HUES6 (cell line): ENCODE measurements around the gene GPR21.

Source experiments
- H3K27ac ChIP-seq: 2 replicates; pipeline ENCODE4 v1.7.0; 2013; ENCODE audit warnings: low read depth, mild to moderate bottlenecking, low read length, inconsistent platforms
- H3K27me3 ChIP-seq: 2 replicates; pipeline ENCODE4 v1.6.1; 2013; ENCODE audit warnings: low read length; ENCODE audit not compliant: control insufficient read depth, insufficient read depth
- H3K36me3 ChIP-seq: 2 replicates; pipeline ENCODE4 v1.6.1; 2013; ENCODE audit warnings: low read length; ENCODE audit not compliant: control insufficient read depth, insufficient read depth
- H3K4me1 ChIP-seq: 2 replicates; pipeline ENCODE4 v1.6.1; 2013; ENCODE audit warnings: low read length; ENCODE audit not compliant: control insufficient read depth, insufficient read depth
- H3K4me3 ChIP-seq: 2 replicates; pipeline ENCODE4 v1.5.1; 2013; ENCODE audit warnings: low read depth, low read length
- H3K9ac ChIP-seq: one replicate; pipeline ENCODE4 v1.6.1; 2013; ENCODE audit warnings: mild to moderate bottlenecking, low read length
- H3K9me3 ChIP-seq: 2 replicates; pipeline ENCODE4 v1.6.1; 2013; ENCODE audit warnings: low read depth, low read length; ENCODE audit not compliant: control insufficient read depth, insufficient read depth

GPR21 gene

GRCh38 chr9:123048748-123049147, 15.3 kb downstream of the GPR21 start:
- no peaks in the 10 kb centered on the region for H3K27me3 ChIP-seq
- peaks cover 3% of the 10 kb centered on the region; the same call in 1 of the 2 replicates for H3K36me3 ChIP-seq
- H3K27ac ChIP-seq, result no peak overlapping the region
- no peak overlapping the region for H3K9ac ChIP-seq
- H3K4me3 ChIP-seq, result no peak overlapping the region
- H3K9me3 ChIP-seq, result no peaks in the 10 kb centered on the region
- peaks cover 3% of the 10 kb centered on the region; the same call in 1 of the 2 replicates for H3K4me1 ChIP-seq

DNA sequence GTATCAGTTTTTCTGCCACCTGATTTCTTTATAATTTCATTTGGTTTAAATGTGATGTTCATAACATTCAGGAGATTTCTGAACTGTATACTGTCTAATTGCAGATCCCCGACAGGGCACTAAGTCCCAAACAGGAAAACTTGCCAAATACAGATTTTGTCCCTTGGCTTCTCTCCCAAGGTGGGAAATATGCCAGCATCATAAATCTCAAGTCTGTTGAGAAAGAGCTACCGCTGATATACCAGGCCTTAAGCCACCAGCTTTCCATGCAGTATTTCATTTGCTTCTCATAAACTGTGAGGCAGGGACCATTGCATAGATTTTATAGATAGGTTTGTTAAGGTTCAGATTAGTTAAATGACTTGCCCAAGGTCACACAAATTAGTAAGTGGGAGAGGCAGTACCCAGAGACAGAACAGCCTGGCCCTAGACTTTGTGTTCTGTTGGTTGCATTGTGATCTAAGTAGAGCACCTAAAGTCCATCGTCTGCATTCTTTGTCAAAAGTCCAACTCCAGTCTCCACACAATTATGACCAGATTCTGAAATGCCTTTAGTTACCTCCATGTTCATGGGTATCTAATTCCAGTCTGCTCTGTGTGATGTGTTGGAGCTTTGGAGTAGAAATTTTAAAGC, 16.2 kb downstream of the GPR21 start:
- Histone ChIP-seq H3K4me1 (peaks cover 3% of the 10 kb centered on the region; the same call in 1 of the 2 replicates), H3K9me3 (no peaks in the 10 kb centered on the region), H3K9ac (no peak overlapping the region), H3K27ac (no peak overlapping the region), H3K4me3 (no peak overlapping the region), H3K36me3 (peaks cover 7% of the 10 kb centered on the region), H3K27me3 (no peaks in the 10 kb centered on the region)

DNA sequence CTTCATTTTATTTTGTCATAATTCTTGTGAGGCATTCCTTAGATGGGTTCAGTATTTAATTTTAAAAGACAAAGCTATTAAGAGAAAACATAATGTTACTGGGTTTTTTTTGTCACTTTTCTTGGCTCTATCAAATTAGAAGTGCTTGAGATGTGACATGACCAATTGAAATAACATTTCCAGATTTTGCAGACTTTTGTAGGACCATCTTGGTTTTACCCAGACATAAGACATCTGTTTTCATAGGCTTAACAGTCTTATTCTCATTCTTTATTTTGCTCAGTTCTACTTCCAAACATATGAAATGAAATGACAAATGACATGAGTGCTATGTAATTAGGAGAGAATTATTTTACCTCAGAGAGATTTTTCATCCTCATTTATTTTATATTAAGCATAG, 19.6 kb downstream of the GPR21 start:
- Histone ChIP-seq H3K4me1 (peaks cover 3% of the 10 kb centered on the region; the same call in 1 of the 2 replicates), H3K27me3 (no peaks in the 10 kb centered on the region), H3K9ac (no peak overlapping the region), H3K9me3 (0 out of 2 replicates have a peak, but pooled peaks cover 5% of the 10 kb centered on the region), H3K4me3 (no peak overlapping the region), H3K27ac (no peak overlapping the region), H3K36me3 (peaks cover 19% of the 10 kb centered on the region)

DNA sequence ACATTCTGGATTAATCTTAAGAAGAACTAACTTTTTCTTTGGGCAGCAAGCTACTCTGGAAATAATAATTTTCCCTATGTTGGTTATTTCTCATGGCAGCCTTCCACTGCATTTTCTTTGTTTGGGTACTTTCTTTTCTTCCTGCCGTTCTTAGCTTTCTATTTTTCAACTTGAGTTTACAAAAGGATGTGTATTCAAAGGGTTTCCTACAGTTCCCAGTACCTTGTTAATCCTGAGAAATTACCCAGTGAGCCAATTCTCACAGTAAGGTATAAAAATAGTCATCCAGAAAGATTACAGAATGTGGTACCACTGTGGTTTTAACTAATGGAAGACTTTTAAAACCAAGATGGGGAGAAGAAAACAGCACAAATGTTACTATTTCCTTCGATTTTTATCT, 20.2 kb downstream of the GPR21 start:
- H3K9me3 ChIP-seq, result 0 out of 2 replicates have a peak, but pooled peaks cover 5% of the 10 kb centered on the region
- no peaks in the 10 kb centered on the region for H3K27me3 ChIP-seq
- peaks cover 18% of the 10 kb centered on the region for H3K36me3 ChIP-seq
- H3K27ac ChIP-seq, result no peak overlapping the region
- H3K4me3 ChIP-seq, result no peak overlapping the region
- peaks cover 3% of the 10 kb centered on the region; the same call in 1 of the 2 replicates for H3K4me1 ChIP-seq
- H3K9ac ChIP-seq, result no peak overlapping the region

DNA sequence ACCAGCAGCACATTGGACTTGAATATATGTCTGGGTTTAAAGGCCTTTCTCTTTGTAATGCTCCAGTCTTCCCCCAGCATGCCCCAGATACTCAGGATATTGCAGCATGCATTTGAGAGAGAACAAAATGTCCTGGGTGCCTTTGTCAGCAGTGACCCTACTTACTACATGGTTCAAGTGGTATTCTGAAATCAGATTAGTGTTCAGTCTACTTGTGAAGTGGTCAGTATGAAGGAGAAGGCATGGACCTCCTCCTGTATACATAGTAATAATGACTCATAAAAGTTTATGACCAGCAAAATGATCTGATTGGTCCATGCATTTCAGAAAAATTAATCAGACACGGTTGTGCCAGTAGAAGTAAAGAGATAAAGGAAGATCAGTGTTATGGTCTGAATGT, 25.4 kb downstream of the GPR21 start:
- no peak overlapping the region for H3K27ac ChIP-seq
- H3K4me3 ChIP-seq, result no peak overlapping the region
- no peaks in the 10 kb centered on the region for H3K27me3 ChIP-seq
- H3K4me1 ChIP-seq, result peaks cover 9% of the 10 kb centered on the region
- no peak overlapping the region for H3K9ac ChIP-seq
- H3K9me3 ChIP-seq, result 0 out of 2 replicates have a peak, but pooled peaks cover 5% of the 10 kb centered on the region
- H3K36me3 ChIP-seq, result peaks cover 27% of the 10 kb centered on the region

DNA sequence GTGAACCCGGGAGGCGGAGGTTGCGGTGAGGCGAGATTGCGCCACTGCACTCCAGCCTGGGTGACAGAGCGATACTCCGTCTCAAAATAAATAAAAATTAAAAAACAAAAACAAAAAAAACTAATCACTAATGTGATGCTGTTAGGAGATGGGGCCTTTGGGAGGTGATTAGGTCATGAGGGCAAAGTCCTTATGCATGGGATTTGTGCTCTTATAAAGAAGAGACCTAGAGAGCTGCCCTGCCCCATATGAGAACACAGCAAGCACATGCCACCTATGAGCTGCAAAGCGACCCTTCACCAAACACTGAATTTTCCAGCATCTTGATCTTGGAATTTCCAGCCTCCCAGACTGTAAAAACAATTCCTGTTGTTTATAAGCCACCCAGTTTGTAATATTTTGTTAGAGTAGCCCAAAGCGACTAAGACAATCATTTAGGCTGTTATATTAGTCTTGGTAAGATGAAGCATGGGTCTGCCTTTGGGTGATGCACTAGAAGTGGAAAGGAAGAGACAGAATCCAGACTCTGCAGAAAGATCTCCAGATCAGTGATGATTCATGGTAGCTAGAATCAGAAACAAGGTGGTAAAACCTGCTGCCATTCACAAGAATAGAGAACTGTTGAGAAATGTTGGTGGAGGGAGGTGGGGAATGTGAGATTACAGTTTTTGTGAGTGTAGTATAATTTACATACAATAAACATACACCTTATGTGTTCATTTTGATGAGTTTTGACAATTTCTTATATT, 26.2 kb downstream of the GPR21 start:
- H3K27me3 ChIP-seq, result no peaks in the 10 kb centered on the region
- peaks cover 14% of the 10 kb centered on the region for H3K4me1 ChIP-seq

GRCh38 chr9:123061216-123061615, 27.7 kb downstream of the GPR21 start:
- peaks cover 25% of the 10 kb centered on the region for H3K36me3 ChIP-seq
- H3K27me3 ChIP-seq, result no peaks in the 10 kb centered on the region
- peaks cover 14% of the 10 kb centered on the region for H3K4me1 ChIP-seq
- H3K9ac ChIP-seq, result no peak overlapping the region
- H3K9me3 ChIP-seq, result no peaks in the 10 kb centered on the region
- no peak overlapping the region for H3K4me3 ChIP-seq
- H3K27ac ChIP-seq, result no peak overlapping the region

More for the DNA sequence above, 26.2 kb downstream of the GPR21 start:
- Histone ChIP-seq H3K36me3 (peaks cover 24% of the 10 kb centered on the region), H3K9ac (no peak overlapping the region), H3K27ac (no peak overlapping the region), H3K4me3 (no peak overlapping the region), H3K9me3 (0 out of 2 replicates have a peak, but pooled peaks cover 5% of the 10 kb centered on the region)

DNA sequence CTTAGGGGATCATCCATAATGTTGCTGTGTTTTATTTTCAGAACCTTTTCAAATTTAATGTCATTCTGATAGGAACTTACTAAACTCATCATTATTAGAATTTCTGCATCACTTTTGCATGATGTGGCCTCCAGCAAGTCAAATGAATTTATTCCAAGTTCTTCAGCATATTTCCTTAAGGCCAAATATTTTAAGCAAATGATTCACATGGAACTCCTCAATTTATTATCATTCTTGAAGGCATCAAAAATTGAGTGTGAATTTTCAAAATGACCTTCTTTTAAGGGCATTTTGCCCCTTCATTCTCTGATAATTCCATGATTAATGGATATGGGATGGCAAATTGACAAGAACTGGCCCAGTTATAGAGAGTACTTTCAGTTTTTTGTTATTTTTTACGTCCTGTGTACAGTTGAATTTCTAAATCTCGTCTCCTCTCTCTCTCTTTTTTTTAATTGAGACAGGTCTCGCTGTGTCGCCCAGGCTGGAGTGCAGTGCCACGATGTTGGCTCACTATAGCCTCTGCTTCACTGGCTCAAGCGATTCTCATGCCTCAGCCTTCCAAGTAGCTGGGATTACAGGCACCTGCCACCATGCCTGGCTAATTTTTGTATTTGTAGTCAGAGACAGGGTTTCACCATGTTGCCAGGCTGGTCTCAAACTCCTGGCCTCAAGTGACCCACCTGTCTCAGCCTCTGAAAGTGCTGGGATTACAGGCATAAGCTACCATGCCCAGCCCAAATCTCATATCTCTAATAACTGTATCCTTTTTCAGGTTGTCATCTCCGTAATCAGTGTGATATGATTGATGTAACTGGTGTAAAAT, 29.1 kb downstream of the GPR21 start:
- Histone ChIP-seq H3K27ac (no peak overlapping the region; the same call in 1 of the 2 replicates), H3K4me3 (no peak overlapping the region), H3K27me3 (no peaks in the 10 kb centered on the region), H3K9ac (no peak overlapping the region), H3K9me3 (no peaks in the 10 kb centered on the region), H3K36me3 (peaks cover 39% of the 10 kb centered on the region), H3K4me1 (peaks cover 14% of the 10 kb centered on the region)

DNA sequence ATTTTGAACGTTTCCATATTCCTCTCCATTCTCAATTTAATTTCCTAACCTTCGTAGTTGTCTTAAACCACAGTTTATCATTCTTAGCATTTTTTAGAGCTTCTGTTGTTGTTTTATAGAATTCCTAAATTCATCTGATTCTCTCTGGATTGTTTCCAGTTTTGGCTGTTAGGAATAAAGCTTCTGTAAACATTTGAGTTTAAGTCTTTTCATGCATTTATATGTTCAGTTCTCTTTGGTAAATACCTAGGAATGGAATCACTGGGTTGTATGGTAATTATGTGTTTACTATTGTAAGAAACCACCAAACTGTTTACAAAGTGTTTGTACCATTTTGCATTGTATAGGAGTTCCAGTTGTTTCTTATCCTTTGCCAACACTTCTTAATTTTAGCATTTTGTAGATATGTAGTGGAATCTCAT, 29.7 kb downstream of the GPR21 start:
- peaks cover 14% of the 10 kb centered on the region for H3K4me1 ChIP-seq
- H3K9ac ChIP-seq, result no peak overlapping the region
- H3K27ac ChIP-seq, result no peak overlapping the region; the same call in 1 of the 2 replicates
- no peaks in the 10 kb centered on the region for H3K27me3 ChIP-seq
- no peak overlapping the region for H3K4me3 ChIP-seq
- no peaks in the 10 kb centered on the region for H3K9me3 ChIP-seq
- peaks cover 42% of the 10 kb centered on the region for H3K36me3 ChIP-seq

- Histone ChIP-seq H3K4me1 (peaks cover 14% of the 10 kb centered on the region), H3K36me3 (peaks cover 40% of the 10 kb centered on the region), H3K9ac (no peak overlapping the region), H3K9me3 (no peaks in the 10 kb centered on the region), H3K27ac (no peak overlapping the region), H3K4me3 (no peak overlapping the region), H3K27me3 (no peaks in the 10 kb centered on the region)
These were observed 30.4 kb downstream of the GPR21 start for GRCh38 chr9:123063896-123064295.
